ENCODE results near the gene TM9SF1. TPM values are rescaled to one million over a fixed set of nuclear protein-coding genes. Genes with fewer than 3 reads are reported as not detected.

TM9SF1 gene
- total RNA-seq, result 9.8 TPM

- FAIRE-seq, result no peak
- DNase-seq (ENCODE audit: low spot score in 2 of 2), result peak; percentile 86 to 96
These were observed at the start of gene TM9SF1 for GRCh38 chr14:24195186-24196070. Gene TM9SF1 (minus strand): TSS chr14:24195441. CDS start chr14:24195019, 422 bp downstream.

GRCh38 chr14:24243336-24243836 is 48.1 kb upstream of the TM9SF1 start:
- FAIRE-seq (no peak), DNase-seq (ENCODE audit: low spot score in 2 of 2) (no peak)

GRCh38 chr14:24241829-24242443 is 46.7 kb upstream of the TM9SF1 start:
- FAIRE-seq, result no peak
- DNase-seq (ENCODE audit: low spot score in 2 of 2), result peak; percentile 85 to 95

- FAIRE-seq, result no peak
- no peak for DNase-seq (ENCODE audit: low spot score in 2 of 2)
These were observed 45.1 kb upstream of the TM9SF1 start for GRCh38 chr14:24240110-24240918.

GRCh38 chr14:24238527-24239037 is 43.3 kb upstream of the TM9SF1 start:
- FAIRE-seq (no peak), DNase-seq (ENCODE audit: low spot score in 2 of 2) (no peak)

GRCh38 chr14:24238123-24238522 is 42.9 kb upstream of the TM9SF1 start:
- no peak for FAIRE-seq

GRCh38 chr14:24237463-24237955 is 42.3 kb upstream of the TM9SF1 start:
- DNase-seq (ENCODE audit: low spot score in 2 of 2) (no peak), FAIRE-seq (no peak)

More at GRCh38 chr14:24238123-24238522, 42.9 kb upstream of the TM9SF1 start:
- no peak for DNase-seq (ENCODE audit: low spot score in 2 of 2)

- DNase-seq (ENCODE audit: low spot score in 2 of 2) (no peak), FAIRE-seq (no peak)
These were observed 41.6 kb upstream of the TM9SF1 start for GRCh38 chr14:24236689-24237462.

- FAIRE-seq, result no peak
- DNase-seq (ENCODE audit: low spot score in 2 of 2), result no peak
These were observed 40.8 kb upstream of the TM9SF1 start for GRCh38 chr14:24235804-24236688.

- FAIRE-seq (no peak), DNase-seq (ENCODE audit: low spot score in 2 of 2) (no peak)
These were observed 39.1 kb upstream of the TM9SF1 start for GRCh38 chr14:24234095-24235005.

GRCh38 chr14:24233538-24233866 is 38.3 kb upstream of the TM9SF1 start:
- DNase-seq (ENCODE audit: low spot score in 2 of 2), result no peak
- no peak for FAIRE-seq

- FAIRE-seq, result no peak
- DNase-seq (ENCODE audit: low spot score in 2 of 2), result peak; percentile 35 to 51
These were observed 37.6 kb upstream of the TM9SF1 start, which contains the start of gene GMPR2 for GRCh38 chr14:24232645-24233537. Gene GMPR2 (plus strand): TSS chr14:24232929. CDS start chr14:24233254, 325 bp downstream.

GRCh38 chr14:24232121-24232644 is 36.9 kb upstream of the TM9SF1 start, which contains the start of gene NEDD8:
Gene NEDD8 (minus strand): TSS chr14:24232367. CDS start chr14:24232267, 100 bp downstream.
- peak; percentile 72 to 84 for DNase-seq (ENCODE audit: low spot score in 2 of 2)
- no peak for FAIRE-seq

GRCh38 chr14:24231263-24232120 is 36.3 kb upstream of the TM9SF1 start:
- DNase-seq (ENCODE audit: low spot score in 2 of 2), result no peak
- no peak for FAIRE-seq

GRCh38 chr14:24228902-24229301 is 33.7 kb upstream of the TM9SF1 start:
- FAIRE-seq (no peak), DNase-seq (ENCODE audit: low spot score in 2 of 2) (no peak)
